HTERT RPE-1 (cell line): ENCODE data around the gene PCDHGA9.
"Not testable (repeated sequence)": the region's sequence is repeated elsewhere in the genome, so short reads cannot be mapped to it uniquely, and the experiment has no call there.

Experiments
- in situ Hi-C: fragments of 300-500 bp; cut with MboI; formaldehyde crosslinking; loops from 4 replicates; pipeline ENCODE4 v1.14.3; 2020; ENCODE audit warnings: low sequenced_read_pairs

PCDHGA9 gene

DNA sequence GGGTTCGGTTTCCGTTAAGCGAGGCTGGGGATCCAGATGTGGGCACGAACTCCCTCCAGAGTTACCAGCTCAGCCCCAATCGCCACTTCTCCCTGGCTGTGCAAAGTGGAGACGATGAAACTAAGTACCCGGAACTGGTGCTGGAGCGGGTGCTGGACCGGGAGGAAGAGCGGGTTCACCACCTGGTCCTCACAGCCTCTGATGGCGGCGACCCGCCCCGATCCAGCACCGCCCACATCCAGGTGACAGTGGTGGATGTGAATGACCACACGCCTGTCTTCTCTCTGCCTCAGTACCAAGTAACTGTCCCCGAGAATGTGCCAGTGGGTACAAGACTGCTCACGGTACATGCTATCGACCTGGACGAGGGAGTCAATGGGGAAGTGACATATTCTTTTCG lies 19.2 kb upstream of the PCDHGA9 start:
- in situ Hi-C loops = no loop called here

DNA sequence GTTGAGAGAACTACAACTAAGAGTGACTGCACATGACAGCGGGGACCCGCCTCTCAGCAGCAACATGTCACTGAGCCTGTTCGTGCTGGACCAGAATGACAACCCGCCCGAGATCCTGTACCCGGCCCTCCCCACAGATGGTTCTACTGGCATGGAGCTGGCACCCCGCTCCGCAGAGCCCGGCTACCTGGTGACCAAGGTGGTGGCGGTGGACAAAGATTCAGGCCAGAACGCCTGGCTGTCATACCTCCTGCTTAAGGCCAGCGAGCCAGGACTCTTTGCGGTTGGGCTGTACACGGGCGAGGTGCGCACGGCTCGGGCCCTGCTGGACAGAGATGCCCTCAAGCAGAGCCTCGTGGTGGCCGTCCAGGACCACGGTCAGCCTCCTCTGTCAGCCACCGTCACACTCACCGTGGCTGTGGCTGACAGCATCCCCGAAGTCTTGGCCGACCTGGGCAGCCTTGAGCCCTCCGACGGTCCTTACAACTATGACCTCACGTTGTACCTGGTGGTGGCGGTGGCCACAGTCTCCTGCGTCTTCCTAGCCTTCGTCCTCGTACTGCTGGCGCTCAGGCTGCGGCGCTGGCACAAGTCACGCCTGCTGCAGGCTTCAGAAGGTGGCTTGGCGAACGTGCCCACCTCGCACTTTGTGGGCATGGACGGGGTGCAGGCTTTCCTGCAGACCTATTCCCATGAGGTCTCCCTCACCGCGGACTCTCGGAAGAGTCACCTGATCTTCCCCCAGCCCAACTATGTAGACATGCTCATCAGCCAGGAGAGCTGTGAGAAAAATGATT lies 17.9 kb upstream of the PCDHGA9 start:
- in situ Hi-C loops = no loop called here

DNA sequence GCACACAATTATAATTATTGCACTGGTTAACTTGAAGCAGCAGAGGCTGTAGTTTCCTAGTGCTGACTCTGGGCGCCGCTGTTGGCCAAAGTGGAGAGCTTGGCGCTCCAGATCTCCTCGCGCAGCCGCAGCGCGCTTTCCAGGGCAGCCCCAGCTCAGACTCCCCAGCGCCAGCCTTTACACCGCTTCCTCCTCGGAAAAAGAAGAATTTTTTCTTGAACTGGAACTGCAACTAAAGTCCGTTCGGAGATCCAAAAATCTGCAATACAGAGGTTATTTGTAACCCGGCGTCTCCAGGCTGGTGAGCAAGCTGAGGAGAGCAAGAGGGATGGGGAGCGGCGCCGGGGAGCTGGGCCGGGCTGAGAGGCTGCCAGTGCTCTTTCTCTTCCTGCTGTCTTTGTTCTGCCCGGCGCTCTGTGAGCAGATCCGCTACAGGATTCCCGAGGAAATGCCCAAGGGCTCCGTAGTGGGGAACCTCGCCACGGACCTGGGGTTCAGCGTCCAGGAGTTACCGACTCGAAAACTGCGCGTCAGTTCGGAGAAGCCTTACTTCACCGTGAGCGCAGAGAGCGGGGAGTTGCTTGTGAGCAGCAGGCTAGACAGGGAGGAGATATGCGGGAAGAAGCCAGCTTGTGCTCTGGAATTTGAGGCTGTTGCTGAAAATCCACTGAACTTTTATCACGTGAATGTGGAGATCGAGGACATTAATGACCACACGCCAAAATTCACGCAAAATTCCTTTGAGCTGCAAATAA lies 14.8 kb upstream of the PCDHGA9 start, which contains the start of gene PCDHGB4:
PCDHGB4 (plus strand) TSS at position 142 of the 755 bp plus-strand sequence; CDS start at position 329, 187 bp downstream.
- in situ Hi-C loops = not testable (repeated sequence)

DNA sequence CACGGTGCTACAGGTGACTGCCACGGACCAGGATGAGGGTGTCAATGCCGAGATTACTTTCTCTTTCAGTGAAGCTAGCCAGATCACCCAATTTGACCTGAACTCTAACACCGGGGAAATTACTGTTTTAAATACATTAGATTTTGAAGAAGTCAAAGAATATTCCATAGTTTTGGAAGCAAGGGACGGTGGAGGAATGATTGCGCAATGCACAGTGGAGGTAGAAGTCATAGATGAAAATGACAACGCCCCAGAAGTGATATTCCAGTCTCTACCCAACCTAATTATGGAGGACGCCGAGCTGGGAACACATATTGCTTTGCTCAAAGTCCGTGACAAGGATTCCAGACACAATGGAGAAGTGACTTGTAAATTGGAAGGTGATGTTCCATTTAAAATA lies 13.9 kb upstream of the PCDHGA9 start:
- in situ Hi-C loops = no loop called here

DNA sequence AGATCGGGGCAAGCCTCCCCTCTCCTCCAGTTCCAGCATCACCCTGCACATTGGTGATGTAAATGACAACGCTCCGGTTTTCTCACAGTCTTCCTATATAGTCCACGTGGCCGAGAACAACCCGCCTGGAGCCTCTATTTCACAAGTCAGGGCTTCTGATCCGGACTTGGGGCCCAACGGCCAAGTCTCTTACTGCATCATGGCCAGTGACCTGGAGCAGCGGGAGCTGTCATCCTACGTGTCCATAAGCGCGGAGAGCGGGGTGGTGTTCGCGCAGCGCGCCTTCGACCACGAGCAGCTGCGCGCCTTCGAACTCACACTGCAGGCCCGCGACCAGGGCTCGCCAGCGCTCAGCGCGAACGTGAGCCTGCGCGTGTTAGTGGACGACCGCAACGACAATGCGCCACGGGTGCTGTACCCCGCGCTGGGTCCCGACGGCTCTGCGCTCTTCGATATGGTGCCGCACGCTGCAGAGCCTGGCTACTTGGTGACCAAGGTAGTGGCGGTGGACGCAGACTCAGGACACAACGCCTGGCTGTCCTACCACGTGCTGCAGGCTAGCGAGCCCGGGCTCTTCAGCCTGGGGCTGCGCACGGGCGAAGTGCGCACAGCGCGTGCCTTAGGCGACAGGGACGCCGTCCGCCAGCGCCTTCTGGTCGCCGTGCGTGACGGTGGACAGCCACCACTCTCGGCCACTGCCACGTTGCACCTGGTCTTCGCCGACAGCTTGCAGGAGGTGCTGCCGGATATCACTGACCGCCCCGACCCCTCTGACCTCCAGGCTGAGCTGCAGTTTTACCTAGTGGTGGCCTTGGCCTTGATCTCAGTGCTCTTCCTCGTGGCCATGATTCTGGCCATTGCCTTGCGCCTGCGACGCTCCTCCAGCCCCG lies 13.2 kb upstream of the PCDHGA9 start:
- in situ Hi-C loops = no loop called here

DNA sequence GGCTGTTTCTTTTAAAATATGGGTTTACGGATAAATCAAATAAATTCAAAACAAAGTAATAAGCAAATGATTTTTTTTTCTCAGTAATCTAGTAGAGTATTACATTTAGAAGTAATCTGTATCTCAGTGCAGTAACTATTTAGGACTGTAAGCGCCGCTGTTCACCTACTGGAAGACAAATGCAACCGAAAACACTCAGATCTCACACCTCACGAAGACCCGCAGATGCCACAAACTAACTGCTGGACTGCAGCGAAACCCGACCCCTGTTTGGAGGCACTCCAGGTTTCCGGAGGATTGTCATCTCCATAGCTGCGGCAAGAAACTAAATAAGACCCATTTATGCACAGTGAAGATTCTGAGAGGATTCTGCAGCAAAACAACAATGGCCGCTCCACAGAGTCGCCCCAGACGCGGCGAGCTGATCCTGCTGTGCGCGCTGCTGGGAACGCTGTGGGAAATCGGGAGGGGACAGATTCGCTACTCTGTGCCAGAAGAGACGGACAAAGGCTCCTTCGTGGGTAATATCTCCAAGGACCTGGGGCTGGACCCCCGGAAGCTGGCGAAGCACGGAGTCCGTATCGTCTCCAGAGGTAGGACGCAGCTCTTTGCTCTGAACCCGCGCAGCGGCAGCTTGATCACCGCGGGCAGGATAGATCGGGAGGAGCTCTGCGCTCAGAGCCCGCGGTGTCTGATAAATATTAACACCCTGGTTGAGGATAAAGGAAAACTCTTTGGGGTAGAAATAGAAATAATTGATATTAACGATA lies 10.0 kb upstream of the PCDHGA9 start, which contains the start of gene PCDHGA8:
PCDHGA8 (plus strand) TSS at position 205 of the 770 bp plus-strand sequence; CDS start at position 386, 181 bp downstream.
- in situ Hi-C loops = no loop called here

DNA sequence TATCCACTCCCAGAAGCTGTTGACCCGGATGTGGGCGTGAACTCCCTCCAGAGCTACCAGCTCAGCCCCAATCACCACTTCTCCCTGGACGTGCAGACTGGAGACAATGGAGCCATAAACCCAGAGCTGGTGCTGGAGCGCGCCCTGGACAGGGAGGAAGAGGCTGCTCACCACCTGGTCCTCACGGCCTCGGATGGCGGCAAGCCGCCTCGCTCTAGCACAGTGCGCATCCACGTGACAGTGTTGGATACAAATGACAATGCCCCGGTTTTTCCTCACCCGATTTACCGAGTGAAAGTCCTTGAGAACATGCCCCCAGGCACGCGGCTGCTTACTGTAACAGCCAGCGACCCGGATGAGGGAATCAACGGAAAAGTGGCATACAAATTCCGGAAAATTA lies 9.3 kb upstream of the PCDHGA9 start:
- in situ Hi-C loops = no loop called here

DNA sequence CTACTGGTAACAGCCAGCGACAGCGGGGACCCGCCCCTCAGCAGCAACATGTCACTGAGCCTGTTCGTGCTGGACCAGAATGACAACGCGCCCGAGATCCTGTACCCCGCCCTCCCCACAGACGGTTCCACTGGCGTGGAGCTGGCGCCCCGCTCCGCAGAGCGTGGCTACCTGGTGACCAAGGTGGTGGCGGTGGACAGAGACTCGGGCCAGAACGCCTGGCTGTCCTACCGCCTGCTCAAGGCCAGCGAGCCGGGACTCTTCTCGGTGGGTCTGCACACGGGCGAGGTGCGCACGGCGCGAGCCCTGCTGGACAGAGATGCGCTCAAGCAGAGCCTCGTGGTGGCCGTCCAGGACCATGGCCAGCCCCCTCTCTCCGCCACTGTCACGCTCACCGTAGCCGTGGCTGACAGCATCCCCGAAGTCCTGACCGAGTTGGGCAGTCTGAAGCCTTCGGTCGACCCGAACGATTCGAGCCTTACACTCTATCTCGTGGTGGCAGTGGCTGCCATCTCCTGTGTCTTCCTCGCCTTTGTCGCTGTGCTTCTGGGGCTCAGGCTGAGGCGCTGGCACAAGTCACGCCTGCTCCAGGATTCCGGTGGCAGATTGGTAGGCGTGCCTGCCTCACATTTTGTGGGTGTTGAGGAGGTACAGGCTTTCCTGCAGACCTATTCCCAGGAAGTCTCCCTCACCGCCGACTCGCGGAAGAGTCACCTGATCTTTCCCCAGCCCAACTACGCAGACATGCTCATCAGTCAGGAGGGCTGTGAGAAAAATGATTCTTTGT lies 8.0 kb upstream of the PCDHGA9 start:
- in situ Hi-C loops = not testable (repeated sequence)

DNA sequence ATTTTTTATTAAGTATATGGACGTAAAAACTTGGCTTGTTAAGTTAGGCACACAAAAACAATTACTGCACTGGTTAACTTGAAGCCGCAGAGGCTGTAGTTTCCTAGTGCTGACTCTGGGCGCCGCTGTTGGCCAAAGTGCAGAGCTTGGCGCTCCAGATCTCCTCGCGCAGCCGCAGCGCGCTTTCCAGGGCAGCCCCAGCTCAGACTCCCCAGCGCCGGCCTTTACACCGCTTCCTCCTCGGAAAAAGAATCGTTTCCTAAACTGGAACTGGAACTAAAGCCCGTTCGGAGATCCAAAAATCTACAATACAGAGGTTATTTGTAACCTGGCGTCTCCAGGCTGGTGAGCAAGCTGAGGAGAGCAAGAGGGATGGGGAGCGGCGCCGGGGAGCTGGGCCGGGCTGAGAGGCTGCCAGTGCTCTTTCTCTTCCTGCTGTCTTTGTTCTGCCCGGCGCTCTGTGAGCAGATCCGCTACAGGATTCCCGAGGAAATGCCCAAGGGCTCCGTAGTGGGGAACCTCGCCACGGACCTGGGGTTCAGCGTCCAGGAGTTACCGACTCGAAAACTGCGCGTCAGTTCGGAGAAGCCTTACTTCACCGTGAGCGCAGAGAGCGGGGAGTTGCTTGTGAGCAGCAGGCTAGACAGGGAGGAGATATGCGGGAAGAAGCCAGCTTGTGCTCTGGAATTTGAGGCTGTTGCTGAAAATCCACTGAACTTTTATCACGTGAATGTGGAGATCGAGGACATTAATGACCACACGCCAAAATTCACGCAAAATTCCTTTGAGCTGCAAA lies 4.6 kb upstream of the PCDHGA9 start, which contains the start of gene PCDHGB5:
PCDHGB5 (plus strand) TSS at position 192 of the 796 bp plus-strand sequence; CDS start at position 373, 181 bp downstream.
- in situ Hi-C loops = not testable (repeated sequence)

DNA sequence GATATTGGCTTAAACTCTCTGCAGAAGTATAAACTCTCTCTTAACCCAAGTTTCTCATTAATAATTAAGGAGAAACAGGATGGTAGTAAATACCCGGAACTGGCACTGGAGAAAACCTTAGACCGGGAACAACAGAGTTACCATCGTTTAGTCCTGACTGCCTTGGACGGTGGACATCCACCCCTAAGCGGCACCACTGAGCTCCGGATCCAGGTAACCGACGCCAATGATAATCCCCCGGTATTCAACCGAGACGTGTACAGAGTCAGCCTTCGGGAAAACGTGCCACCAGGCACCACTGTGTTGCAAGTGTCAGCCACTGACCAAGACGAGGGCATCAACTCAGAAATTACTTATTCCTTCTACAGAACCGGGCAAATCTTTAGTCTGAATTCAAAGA lies 4.0 kb upstream of the PCDHGA9 start:
- in situ Hi-C loops = no loop called here

DNA sequence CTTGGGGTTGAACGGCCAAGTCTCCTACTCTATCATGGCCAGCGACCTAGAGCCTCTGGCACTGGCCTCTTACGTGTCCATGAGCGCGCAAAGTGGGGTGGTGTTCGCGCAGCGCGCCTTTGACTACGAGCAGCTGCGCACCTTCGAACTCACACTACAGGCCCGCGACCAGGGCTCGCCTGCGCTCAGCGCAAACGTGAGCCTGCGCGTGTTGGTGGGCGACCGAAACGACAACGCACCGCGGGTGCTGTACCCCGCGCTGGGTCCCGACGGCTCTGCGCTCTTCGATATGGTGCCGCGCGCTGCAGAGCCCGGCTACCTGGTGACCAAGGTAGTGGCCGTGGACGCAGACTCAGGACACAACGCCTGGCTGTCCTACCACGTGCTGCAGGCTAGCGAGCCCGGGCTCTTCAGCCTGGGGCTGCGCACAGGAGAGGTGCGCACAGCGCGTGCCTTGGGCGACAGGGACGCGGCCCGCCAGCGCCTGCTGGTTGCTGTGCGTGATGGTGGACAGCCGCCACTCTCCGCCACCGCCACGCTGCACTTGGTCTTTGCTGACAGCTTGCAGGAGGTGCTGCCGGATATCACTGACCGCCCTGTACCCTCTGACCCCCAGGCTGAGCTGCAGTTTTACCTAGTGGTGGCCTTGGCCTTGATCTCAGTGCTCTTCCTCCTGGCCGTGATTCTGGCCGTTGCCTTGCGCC lies 2.9 kb upstream of the PCDHGA9 start:
- in situ Hi-C loops = no loop called here

DNA sequence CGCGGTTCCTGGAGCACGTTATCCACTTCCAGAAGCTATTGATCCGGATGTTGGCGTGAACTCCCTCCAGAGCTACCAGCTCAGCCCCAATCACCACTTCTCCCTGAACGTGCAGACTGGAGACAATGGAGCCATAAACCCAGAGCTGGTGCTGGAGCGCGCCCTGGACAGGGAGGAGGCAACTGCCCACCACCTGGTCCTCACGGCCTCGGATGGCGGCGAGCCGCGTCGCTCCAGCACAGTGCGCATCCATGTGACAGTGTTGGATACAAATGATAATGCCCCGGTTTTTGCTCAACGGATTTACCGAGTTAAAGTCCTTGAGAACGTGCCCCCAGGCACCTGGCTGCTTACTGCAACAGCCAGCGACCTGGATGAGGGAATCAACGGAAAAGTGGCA lies 809 bp downstream of the PCDHGA9 start:
- in situ Hi-C loops = no loop called here

DNA sequence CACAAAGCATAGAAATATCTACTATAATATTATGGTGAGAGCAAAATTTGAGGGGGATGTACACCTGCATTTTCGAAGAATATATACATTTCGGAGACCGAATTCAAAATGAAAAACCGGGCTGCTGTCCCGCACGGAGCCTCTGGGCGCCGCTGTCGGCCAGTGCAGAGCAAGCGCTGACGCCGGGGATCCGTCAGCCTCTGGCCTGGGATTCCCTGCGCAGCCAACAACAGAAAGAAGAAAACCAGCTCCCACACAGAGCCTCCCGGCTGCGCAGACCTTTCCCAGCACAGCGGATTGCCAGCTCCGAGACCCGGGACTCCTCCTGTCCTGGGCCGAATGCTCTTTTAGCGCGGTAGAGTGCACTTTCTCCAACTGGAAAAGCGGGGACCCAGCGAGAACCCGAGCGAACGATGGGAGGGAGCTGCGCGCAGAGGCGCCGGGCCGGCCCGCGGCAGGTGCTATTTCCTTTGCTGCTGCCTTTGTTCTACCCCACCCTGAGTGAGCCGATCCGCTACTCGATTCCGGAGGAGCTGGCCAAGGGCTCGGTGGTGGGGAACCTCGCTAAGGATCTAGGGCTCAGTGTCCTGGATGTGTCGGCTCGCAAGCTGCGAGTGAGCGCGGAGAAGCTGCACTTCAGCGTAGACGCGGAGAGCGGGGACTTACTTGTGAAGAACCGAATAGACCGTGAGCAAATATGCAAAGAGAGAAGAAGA lies 5.4 kb downstream of the PCDHGA9 start, which contains the start of gene PCDHGB6:
PCDHGB6 (plus strand) TSS at position 232 of the 716 bp plus-strand sequence; CDS start at position 414, 182 bp downstream.
- in situ Hi-C loops = not testable (repeated sequence)

DNA sequence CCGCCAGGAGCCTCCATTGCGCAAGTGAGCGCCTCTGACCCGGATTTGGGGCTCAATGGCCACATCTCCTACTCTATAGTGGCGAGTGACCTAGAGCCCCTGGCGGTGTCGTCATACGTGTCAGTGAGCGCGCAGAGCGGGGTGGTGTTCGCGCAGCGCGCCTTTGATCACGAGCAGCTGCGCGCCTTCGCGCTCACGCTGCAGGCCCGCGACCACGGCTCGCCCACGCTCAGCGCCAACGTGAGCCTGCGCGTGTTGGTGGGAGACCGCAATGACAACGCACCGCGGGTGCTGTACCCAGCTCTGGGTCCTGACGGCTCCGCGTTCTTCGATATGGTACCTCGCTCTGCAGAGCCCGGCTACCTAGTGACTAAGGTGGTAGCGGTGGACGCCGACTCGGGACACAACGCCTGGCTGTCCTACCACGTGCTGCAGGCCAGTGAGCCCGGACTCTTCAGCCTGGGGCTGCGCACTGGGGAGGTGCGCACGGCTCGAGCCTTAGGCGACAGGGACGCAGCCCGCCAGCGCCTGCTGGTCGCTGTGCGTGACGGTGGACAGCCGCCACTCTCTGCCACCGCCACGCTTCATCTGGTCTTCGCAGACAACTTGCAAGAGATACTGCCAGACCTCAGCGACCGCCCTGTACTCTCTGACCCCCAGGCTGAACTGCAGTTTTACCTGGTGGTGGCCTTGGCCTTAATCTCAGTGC lies 7.2 kb downstream of the PCDHGA9 start:
- in situ Hi-C loops = no loop called here

DNA sequence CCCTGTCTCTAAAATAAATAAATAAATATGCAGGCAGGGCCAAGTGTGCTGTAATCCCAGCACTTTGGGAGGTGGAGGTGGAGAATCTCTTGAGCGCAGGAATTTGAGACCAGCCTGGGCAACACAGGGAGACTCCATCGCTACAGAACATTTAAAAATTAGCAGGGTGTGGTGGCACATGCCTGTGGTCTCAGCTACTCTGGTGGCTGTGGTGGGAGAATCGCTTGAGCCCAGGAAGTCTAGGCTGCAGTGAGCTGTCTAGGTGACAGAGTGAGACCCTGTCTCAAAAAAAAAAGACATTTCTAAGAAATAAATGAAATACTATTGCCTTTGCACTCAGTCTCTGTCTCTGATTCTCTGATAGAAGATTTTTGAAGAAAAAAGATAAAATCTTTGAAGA lies 9.0 kb downstream of the PCDHGA9 start:
- in situ Hi-C loops = no loop called here

DNA sequence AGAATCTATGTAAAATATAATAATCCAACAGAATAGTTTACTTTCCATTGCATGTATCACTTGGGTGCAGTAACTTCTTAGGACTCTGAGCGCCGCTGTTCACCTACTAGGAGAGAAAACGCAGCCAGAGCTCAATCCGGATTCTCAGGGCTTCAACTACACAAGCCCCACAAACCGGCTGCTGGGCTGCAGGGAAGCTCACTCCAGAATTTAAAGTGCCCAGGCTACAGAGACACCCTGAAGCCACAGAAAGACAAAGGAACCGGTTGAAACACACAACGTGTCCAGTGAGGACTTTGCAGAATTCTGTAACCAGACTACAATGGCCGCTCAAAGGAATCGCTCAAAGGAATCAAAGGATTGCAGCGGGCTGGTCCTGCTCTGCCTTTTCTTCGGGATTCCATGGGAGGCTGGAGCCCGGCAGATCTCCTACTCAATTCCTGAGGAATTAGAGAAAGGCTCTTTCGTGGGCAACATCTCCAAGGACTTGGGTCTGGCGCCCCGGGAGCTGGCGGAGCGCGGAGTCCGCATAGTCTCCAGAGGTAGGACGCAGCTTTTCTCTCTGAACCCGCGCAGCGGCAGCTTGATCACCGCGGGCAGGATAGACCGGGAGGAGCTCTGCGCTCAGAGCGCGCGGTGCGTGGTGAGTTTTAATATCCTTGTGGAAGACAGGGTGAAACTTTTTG lies 10.4 kb downstream of the PCDHGA9 start, which contains the start of gene PCDHGA10:
PCDHGA10 (plus strand) TSS at position 134 of the 686 bp plus-strand sequence; CDS start at position 323, 189 bp downstream.
- in situ Hi-C loops = no loop called here
